H1 (cell line): ENCODE results near the gene OR56A3.

Experiments used
- CTCF ChIP-seq, 3 experiments: IDR thresholded peaks; 1 replicate in 2 of 3; 2 replicates in 1 of 3; pipeline versions ENCODE4 v1.5.1 to v1.6.1; 2011; ENCODE audit warnings: low read length in 3 of 3, mild to moderate bottlenecking in 3 of 3, inconsistent platforms in 2 of 3, low read depth in 1 of 3, moderate library complexity in 1 of 3; ENCODE audit not compliant: insufficient read depth in 1 of 3; ENCODE audit errors: control extremely low read depth in 1 of 3
- EP300 ChIP-seq, 2 experiments: IDR thresholded peaks; 1 replicate in 1 of 2; 2 replicates in 1 of 2; pipeline ENCODE4 v1.6.1; 2011 to 2012; ENCODE audit warnings: low read depth in 2 of 2, low read length in 2 of 2, mild to moderate bottlenecking in 2 of 2, borderline replicate concordance in 1 of 2, inconsistent platforms in 1 of 2, moderate library complexity in 1 of 2
- GTF2F1 ChIP-seq: IDR thresholded peaks from 2 replicates; pipeline ENCODE4 v1.6.1; 2012; ENCODE audit warnings: low read depth, low read length, improper control_type of control experiment, borderline replicate concordance
- JUND ChIP-seq: IDR thresholded peaks from 2 replicates; pipeline ENCODE4 v1.6.1; 2011; ENCODE audit warnings: mild to moderate bottlenecking, improper control_type of control experiment, low read length
- KDM1A ChIP-seq: fragments of 200-600, 300-600 bp; sonication (generic); IDR thresholded peaks from 2 replicates; pipeline ENCODE4 v1.7.1; 2016; ENCODE audit warnings: mild to moderate bottlenecking, low read length, borderline replicate concordance
- MAX ChIP-seq: IDR thresholded peaks from 2 replicates; pipeline ENCODE4 v1.6.1; 2012; ENCODE audit warnings: inconsistent platforms
- POLR2AphosphoS5 ChIP-seq: IDR thresholded peaks from 2 replicates; pipeline ENCODE4 v1.6.1; 2011; ENCODE audit warnings: low read depth, low read length
- TAF1 ChIP-seq: IDR thresholded peaks from 2 replicates; pipeline ENCODE4 v1.6.1; 2011; ENCODE audit warnings: mild to moderate bottlenecking, low read depth, low read length
- TCF12 ChIP-seq: IDR thresholded peaks from 2 replicates; pipeline ENCODE4 v1.6.1; 2011; ENCODE audit warnings: low read depth, mild to moderate bottlenecking, low read length
- YY1 ChIP-seq: IDR thresholded peaks from 2 replicates; pipeline ENCODE4 v1.6.1; 2011; ENCODE audit warnings: low read depth, mild to moderate bottlenecking, low read length
- ZNF274 ChIP-seq: IDR thresholded peaks from 2 replicates; pipeline ENCODE4 v1.7.0; 2012; ENCODE audit warnings: low read length, borderline replicate concordance; ENCODE audit errors: extremely low read depth

GRCh38 chr11:5923427-5923776 lies 18.6 kb upstream of the OR56A3 start:
- TF ChIP-seq CTCF (IDR thresholded peaks at IDR 0.05; ENCODE audit: control extremely low read depth in 1 of 3, insufficient read depth in 1 of 3, low read depth in 1 of 3, low read length in 3 of 3) = no peak
- no peak for TF ChIP-seq TCF12
- no peak for TF ChIP-seq MAX
- no peak for TF ChIP-seq JUND
- no peak for TF ChIP-seq TAF1
- no peak for TF ChIP-seq GTF2F1
- no peak for TF ChIP-seq YY1
- TF ChIP-seq EP300 (IDR thresholded peaks at IDR 0.05; ENCODE audit: borderline replicate concordance in 1 of 2, low read depth in 2 of 2, low read length in 2 of 2) = no peak
- TF ChIP-seq ZNF274 = no peak
- no peak for TF ChIP-seq KDM1A
- no peak for TF ChIP-seq POLR2AphosphoS5
